ENCODE data around the gene PRDX6.
"Not testable (repeated sequence)": the region's sequence is repeated elsewhere in the genome, so short reads cannot be mapped to it uniquely, and the experiment has no call there.

Gene PRDX6

DNA sequence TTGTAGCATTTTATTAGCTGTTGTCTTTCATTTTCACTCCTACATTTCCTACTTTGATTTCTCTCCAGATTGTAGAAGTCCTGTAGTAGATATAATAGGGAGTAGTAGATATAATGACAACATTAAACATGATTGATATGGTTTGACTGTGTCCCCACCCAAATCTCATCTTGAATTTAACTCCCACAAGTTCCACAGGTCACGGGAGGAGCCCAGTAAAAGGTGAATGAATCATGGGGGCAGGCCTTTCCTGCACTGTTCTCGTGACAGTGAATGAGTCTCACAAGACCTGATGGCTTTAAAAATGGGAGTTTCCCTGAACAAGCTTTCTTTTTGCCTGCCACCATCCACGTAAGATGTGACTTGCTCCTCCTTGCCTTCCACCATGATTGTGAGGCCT, 7.5 kb upstream of the PRDX6 start:
- TF ChIP-seq, protein P1, sequence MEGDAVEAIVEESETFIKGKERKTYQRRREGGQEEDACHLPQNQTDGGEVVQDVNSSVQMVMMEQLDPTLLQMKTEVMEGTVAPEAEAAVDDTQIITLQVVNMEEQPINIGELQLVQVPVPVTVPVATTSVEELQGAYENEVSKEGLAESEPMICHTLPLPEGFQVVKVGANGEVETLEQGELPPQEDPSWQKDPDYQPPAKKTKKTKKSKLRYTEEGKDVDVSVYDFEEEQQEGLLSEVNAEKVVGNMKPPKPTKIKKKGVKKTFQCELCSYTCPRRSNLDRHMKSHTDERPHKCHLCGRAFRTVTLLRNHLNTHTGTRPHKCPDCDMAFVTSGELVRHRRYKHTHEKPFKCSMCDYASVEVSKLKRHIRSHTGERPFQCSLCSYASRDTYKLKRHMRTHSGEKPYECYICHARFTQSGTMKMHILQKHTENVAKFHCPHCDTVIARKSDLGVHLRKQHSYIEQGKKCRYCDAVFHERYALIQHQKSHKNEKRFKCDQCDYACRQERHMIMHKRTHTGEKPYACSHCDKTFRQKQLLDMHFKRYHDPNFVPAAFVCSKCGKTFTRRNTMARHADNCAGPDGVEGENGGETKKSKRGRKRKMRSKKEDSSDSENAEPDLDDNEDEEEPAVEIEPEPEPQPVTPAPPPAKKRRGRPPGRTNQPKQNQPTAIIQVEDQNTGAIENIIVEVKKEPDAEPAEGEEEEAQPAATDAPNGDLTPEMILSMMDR (IDR thresholded peaks at IDR 0.05; ENCODE audit: insufficient read depth, missing control alignments) = no peak
- FAIRE-seq (no peak), DNase-seq (ENCODE audit: insufficient read length, low spot score) (no peak)

DNA sequence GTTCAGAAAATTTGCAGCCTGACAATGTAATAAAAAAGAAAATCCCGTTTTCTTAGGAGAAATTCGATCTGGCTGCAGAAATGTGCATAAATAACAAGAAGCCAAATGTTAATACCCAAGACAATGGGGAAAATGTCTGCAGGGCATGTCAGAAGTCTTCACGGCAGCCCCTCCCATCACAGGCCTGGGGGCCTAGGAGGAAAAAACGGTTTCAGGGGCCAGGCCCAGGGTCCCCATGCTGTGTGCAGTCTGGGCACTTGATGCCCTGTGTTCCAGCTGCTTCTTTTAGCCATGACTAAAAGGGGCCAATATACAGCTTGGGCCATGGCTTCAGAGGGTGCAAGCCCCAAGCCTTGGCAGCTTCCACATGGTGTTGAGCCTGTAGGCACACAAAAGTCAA, 6.5 kb upstream of the PRDX6 start:
- TF ChIP-seq, protein P1 (IDR thresholded peaks at IDR 0.05; ENCODE audit: insufficient read depth, missing control alignments) = no peak
- FAIRE-seq = no peak
- no peak for DNase-seq (ENCODE audit: insufficient read length, low spot score)

DNA sequence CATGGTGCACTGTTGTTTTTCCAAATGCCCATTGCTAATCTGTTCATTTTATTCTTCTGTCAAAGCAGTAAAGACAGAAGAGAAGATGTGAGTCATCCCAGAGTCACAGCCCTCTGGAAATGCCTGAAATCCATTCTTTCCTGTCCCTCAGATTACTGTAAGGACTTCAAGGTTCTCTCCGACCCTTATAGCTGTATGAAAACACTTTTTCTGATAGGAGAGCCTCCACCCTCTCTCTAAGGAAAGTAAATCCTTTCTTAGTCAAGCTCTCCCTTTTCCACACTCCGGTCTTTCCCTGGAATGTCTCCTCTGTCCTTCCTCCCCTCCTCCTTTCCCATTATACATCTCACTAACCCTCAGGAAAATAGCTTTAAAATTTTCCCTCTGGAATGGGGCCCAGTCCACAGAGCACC, 3.5 kb upstream of the PRDX6 start:
- DNase-seq (ENCODE audit: insufficient read length, low spot score) = no peak
- peak; percentile 11 for FAIRE-seq

DNA sequence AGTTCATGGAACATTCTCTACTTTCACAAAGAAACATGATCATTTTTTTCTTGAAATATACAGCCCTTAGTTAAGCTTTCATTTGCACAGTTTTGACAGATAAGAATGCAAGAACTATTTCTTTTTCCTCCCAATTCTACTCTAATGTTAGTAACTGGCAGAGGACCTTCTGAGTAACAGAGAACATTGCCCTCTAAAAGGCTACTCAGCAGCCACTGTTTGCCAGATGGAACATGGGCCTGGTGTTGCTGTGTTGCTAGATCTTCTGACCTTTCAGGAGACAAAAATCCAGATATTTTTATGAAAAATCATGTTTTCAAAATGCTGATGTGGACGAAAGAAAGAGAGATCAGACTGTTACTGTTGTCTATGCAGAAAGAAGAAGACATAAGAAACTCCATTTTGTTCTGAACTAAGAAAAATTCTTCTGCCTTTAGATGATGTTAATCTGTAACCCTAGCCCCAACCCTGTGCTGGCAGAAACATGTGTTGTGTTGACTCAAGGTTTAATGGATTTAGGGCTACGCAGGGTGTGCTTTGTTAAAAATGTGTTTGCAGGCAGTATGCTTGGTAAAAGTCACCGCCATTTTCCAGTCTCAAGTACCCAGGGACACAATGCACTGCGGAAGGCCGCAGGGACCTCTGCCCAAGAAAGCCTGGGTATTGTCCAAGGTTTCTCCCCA, 2.9 kb upstream of the PRDX6 start:
- FAIRE-seq (peak; percentile 38), DNase-seq (ENCODE audit: insufficient read length, low spot score) (no peak)
- TF ChIP-seq, protein P1 (IDR thresholded peaks at IDR 0.05; ENCODE audit: insufficient read depth, missing control alignments) = no peak

More for the DNA sequence above, 3.5 kb upstream of the PRDX6 start:
- TF ChIP-seq, protein P1 (IDR thresholded peaks at IDR 0.05; ENCODE audit: insufficient read depth, missing control alignments) = no peak

DNA sequence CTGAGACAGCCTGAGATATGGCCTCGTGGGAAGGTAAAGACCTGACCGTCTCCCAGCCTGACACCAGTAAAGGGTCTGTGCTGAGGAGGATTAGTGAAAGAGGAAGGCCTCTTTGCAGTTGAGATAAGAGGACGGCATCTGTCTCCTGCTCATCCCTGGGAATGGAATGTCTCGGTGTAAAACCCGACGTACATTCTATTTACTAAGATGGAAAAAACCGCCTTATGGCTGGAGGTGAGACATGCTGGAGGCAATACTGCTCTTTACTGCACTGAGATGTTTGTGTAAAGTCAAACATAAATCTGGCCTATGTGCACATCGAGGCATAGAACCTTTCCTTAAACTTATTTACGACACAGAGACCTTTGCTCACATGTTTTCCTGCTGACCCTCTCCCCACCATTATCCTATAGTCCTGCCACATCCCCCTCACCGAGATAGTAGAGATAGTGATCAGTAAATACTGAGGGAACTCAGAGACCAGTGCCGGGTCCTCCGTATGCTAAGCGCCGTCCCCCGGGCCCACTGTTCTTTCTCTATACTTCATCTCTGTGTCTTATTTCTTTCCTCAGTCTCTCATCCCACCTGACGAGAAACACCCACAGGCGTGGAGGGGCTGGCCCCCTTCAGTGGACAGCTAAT, 2.2 kb upstream of the PRDX6 start:
- peak; percentile 29 for FAIRE-seq
- DNase-seq (ENCODE audit: insufficient read length, low spot score) = not testable (repeated sequence)

DNA sequence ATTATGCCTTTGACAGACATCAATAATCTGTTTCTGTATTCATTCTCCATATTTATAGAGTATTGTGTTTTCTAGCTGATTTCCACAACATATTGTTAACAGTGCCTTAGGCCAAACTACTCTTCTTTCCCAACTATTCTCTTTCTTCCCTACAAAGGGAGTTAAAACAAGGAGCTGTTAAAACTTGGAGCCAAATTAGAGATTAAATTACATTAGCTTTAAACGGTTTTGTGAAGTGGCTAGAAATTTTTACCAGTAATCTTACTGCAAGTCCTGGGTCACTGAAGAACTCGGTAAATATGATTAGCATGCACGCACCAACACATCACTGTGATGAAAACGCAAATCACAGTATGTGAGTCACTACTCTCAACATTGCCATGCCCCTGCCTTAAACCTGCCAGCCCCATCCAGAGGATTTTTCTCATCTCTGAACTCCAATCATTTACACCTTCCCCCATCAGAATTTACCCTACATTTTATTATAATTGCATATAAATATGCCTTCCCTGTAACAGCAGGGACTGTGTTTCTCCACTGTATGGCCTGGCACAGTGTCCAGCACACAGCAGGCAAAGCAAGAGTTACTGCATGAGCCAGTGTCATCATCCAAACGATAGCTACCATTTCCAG, 1.5 kb upstream of the PRDX6 start:
- FAIRE-seq = peak; percentile 46
- TF ChIP-seq, protein P1 (IDR thresholded peaks at IDR 0.05; ENCODE audit: insufficient read depth, missing control alignments) = no peak
- no peak for DNase-seq (ENCODE audit: insufficient read length, low spot score)

DNA sequence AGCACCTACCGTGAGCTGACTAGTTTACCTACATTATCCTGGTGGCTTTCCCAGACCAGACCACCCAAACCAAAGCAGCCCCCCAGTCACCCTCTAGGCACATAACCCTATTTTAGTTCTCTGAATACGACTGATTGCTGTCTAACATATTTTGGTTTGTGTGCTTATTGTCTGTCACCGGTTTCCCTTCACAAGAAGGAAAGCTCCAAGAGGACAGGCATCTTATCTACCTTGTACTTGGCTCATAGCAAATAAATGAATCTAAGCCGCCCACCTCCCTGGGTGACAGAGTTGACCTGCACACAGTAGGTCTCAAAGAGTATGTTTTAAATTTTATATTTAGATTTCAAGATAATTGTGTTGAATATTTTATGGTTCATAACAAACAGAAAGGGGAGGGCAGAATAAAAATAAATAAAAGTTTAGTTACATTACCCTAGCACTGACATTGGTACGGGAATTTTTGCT, 904 bp upstream of the PRDX6 start:
- TF ChIP-seq, protein P1 (IDR thresholded peaks at IDR 0.05; ENCODE audit: insufficient read depth, missing control alignments) = no peak
- FAIRE-seq = no peak
- DNase-seq (ENCODE audit: insufficient read length, low spot score) = no peak
